Measurements from ENCODE around the gene FAM210A.
A peak's percentile ranks its signal among the peaks of the same experiment; 100 is the strongest.
"Not testable (repeated sequence)": the region's sequence is repeated elsewhere in the genome, so short reads cannot be mapped to it uniquely, and the experiment has no call there.

The FAM210A gene

DNA sequence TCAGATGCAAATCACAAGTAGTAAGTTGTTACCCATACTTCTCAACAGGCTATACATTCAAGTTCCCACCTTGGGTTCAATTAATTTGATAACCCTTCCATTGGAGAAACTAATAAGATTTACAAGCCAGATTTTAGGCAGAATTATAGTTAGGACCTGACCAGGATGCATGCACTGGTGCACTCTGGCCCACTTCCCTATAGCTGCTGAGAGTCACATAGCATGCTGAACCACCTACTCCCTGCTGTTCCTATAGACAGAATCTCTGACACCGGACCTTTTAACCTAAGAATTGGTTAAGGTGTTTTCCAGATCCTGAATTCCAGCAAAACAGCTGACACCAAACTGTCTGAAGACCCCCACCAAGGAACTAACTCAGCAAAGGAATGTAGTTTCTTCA, 26.2 kb downstream of the FAM210A start:
- DNase-seq = no peak

DNA sequence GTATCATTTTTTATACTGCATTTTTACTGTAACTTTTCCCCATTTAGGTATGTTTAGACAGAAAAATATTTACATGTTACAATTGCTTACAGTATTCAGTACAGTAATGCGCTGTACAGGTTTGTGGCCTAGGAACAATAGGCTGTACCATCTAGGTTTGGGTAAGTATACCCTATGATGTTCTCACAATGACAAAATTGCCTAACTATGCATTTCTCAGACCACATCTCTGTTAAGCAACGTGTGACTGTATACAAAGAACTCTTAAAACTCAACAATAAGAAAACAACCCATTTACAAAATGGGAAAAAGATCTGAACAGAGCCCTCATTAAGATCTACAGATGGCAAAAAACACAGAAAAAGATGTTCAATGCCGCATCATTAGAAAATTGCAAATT, 29.4 kb downstream of the FAM210A start:
- no peak for DNase-seq

DNA sequence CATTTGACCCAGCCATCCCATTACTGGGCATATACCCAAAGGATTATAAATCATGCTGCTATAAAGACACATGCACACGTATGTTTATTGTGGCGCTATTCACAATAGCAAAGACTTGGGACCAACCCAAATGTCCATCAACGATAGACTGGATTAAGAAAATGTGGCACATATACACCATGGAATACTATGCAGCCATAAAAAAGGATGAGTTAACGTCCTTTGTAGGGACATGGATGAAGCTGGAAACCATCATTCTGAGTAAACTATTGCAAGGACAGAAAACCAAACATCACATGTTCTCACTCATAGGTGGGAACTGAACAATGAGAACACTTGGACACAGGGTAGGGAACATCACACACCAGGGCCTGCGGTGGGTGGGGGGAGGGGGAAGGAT, 31.0 kb downstream of the FAM210A start:
- DNase-seq = not testable (repeated sequence)

DNA sequence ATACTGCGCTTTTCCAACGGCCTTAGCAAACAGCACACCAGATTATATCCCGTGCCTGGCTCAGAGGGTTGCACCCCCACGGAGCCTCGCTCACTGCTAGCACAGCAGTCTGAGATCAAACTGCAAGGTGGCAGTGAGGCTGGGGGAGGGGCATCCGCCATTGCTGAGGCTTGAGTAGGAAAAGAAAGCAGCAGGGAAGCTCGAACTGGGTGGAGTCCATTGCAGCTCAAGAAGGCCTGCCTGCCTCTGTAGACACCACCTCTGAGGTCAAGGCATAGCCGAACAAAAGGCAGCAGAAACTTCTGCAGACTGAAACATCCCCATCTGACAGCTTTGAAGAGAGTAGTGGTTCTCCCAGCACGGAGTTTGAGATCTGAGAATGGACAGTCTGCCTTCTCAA, 36.3 kb downstream of the FAM210A start:
- DNase-seq = not testable (repeated sequence)

DNA sequence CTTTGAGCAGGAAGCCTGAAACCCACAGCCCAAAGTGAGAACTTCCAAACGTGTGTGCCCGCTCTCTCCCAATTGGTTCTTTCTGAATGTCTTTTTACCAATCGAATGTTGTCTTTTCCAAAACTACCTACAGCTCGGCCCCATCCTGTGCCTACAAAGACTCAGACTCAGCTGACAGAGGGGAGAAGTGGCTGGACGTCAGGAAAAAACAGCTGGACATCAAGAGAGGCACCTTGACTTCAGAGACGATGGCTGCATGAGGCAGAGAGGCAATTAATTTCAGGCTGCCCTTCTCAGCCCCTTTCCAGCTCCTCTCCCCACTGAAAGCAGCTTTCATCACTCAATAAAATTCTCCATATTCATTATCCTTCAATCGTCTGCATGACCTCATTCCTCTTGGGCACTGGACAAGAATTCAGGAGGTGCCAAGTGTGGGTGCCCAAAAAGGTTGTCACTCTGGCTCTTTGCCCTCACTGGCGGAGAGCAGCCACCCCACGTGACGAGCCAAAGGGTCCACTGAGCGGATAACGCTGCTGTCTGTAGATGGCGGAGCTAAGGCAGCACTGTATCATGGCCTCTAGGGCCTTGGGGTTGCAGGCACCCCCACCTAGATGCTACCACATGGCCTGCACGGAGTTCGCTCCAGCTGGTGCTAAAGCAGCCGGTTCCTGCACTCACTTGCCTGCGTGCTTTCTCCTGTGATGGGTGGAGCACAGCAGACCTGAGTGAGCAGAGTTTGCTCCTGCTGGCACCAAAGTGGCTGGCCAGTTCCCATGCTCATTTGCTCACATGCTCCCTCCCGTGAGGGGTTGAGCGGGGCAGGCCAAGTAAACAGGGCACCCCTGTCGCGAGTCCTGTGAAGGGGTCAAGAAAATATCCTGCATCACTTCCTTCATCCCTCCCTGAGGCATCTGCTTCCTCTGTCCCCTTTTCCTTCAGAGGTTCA, 37.9 kb downstream of the FAM210A start:
- DNase-seq = no peak

DNA sequence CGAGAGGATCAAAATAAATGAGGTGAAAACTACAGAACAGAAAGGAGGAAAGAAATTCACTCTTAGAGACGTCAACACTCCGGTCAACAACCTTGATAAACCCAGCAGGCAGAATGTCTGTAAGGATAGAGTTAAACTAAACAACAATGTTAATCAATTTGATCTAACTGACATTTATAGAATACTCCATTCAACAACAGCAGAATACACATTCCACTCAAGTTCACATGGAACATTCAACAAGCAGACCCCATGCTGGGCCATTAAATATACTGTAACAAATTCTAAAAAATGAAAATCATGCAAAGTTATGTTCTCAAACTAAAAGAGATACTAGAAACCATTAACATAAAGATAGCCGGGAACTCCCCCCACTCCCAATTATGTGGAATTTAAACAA, 41.8 kb downstream of the FAM210A start:
- no peak for DNase-seq

DNA sequence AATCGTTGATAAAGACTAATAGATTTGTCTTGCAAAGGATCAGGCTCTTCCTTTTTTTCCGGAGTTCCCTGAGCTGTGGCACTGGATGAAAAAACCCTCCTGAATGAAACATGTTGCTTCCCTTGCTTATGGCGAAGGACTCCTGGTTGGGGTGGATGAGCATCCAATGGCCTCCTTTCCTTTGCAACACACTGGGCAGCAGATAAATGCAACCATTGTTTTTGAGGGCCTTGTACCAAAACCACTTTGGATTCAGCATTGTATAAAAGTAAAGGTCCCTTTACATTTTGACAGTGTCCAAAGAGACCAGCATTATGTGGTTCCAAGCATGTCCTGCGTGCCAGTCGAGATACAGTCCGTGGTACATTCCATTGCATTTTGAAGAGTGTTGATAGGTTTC, 44.7 kb downstream of the FAM210A start:
- DNase-seq = no peak

DNA sequence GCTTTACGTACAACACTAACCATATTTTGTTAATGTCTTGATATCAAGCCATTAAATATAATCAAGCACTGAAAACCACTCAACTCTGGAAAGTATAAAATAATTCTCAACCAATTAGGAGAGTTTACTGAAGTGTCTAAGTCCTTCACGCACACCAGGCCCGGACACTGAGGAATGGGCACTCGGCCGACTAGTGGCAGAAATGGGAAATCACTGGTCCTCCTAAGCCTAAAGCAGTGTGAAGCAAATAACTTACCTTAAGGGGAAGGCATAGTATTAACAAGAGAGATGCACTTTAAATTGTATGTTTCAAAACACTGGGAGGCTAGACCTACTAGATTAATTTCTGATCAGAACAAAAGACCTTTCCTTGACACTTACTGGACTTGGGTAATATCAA, 45.7 kb downstream of the FAM210A start:
- peak; percentile 15 for DNase-seq

DNA sequence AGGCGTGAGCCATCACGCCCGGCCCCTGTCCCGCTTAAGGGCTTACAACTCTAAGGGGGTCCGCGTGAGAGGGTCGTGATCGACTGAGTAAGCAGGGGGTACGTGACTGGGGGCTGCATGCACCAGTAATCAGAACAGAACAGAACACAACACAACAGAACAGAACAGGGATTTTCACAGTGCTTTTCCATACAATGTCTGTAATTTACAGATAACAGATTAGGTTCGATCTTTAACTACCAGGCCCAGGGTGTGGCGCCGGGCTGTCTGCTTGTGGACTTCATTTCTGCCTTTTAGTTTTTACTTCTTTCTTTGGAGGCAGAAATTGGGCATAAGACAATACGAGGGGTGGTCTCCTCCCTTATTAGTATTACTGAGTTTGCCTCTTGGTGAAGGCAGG, 49.0 kb downstream of the FAM210A start:
- DNase-seq = not testable (repeated sequence)

DNA sequence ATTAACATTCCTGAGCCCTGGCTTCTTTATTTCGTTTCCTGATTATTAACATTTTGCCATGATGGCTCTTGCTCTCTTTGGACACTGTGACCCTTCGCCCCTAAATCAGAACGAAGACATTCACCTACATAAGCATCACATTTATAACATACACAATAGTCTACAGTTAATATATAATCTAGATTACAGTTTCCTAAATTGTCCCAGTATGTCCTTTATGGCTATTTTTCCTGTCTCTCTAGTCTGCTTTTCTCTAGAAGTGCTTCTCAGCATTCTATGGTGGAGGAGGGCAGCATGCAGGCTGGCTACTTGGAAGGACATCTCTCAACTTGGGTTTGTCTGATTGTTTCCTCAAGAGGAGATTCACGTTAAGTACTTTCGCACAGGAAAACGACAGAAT, 49.9 kb downstream of the FAM210A start:
- DNase-seq = no peak

DNA sequence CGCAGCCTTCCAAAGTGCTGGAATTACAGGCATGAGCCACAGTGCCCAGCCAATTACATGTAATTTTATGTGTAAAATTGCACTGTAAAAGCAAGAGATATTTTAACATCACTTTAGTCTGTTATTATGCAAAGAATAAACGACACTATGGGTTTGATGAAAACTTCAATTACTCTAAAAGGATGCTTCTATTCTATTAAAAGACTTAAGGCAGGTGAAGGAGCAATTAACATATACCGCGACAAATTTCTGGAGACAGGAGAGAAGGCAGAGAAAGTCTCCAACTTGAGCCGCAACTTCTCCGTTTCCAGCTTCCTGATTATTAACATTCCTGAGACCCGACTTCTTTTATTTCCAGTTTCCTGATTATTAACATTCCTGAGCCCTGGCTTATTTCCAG, 53.7 kb downstream of the FAM210A start:
- DNase-seq = no peak

DNA sequence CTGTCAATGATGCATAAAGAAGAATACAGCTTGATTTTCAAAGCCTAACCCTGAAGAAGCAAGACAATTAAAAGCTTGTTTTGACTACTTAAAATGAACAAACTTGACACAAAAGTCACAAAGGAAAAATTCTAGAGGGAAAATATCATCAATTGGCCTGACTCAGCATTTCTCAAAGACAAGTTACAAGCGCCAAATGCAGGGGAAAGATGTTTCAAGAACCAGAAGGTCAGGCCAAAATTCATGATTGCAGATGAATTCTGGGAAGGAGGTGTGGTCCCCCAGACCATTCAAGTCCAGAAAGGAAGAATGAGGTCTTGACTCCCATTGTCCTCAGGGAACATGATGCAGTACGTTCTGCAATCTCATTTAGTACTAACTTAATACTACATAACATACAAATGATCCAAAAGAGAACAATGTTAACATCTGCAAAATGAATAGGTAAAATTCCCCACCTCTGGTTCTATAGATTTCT, 64.5 kb downstream of the FAM210A start:
- no peak for DNase-seq

DNA sequence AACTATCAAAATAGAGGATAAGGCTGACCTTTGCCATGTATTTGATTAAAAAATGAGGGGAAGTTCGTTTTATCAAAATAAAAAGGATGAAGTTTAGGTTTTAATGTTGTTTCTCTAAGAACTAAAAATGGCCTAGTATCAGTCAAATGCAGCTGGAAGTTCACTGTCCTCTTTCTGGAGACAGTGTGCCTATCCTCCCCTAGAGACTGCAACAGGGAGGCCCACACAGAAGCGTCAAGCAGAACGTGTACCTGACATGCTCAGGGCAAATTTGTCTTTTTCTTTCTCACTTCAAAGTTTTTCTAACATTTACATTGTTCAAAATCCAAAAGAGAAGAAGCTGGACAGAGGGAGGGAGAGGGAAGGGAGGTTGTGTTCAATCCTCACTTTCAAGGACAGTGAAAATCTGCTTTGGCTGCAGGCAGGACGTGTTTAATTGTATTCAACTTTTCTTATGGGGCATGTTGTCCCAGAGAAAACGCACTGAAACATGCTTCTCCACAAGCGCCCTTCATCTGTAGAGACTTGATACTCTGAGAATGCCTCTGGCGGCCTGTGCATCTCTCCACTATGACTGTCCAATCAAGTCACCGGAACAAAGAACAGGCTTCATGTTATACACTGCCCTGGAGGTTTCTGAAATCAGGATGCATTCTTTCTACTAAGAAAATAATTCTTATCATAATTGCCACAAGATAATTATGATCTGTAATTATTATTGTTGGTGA, 65.1 kb downstream of the FAM210A start:
- DNase-seq = no peak

DNA sequence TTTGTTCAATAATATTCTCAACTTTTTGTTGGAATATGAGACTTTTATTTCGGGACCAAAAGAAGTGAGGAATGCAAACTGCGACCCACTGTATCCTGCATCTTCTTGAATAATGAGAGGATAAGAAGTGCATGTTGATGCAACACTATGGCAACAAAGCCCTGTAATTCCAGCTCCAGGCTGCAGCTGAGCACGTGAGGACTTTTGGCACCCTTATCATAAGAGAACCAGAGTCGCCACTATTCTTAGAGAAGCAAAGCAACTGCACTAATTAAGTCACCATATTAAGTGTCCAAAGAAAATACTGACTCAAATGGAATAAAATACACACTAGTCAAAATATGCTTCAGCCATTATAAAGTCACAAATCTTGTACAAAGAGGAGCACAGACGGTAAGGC, 65.8 kb downstream of the FAM210A start:
- no peak for DNase-seq

DNA sequence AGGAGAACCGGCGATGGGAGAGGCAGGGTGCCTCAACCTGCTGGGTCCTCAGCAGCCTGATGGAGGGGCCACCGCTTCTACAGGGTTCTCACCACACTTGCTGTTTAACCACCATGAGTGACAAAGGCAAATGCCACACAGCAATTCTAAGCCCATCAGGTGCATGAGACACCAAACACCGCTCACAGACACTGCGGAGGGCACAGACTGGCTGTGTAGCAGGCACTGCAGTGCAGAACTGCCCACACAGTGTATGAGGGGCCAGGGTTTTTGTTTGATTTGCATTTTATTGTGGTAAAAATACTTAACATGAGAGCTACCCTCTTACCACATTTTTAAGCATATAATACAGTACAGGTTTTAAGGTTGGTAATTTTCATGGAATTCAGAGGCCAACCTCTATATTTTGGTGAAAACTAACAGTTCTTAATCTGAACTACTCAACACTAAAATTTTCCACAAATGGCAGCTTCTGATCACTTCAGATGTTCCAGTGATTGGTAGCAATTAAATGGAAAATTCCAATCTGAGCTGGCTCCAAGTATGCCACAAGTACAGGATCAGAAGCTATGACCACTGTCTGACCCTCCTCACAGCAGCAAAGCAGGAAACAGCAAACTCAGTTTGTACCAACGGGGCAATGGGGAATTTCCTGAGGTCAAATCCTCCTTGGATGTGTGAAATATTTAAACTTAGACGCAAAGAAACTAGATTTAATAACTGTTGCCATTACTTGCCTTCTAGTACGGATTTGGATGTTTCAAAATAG, 67.7 kb downstream of the FAM210A start:
- DNase-seq = no peak

DNA sequence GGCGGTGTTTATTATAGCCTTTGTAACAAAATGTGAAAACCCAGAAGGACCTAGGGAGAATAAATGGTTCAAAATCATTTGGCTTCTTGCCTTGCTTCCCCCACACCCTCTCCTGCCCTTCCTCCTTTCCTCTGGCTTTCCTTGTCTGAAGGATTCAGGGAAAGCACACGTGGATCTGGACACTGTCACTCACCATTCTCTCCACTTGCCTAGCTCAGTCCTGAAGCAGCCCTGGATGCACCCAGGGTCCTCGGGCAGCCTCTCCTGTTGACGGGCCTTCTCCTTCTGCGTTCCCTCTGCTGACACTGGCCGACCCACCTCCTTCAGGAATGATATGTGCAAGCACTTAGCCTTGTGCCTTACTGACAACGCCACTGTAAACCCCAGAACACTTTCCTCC, 68.4 kb downstream of the FAM210A start:
- no peak for DNase-seq

DNA sequence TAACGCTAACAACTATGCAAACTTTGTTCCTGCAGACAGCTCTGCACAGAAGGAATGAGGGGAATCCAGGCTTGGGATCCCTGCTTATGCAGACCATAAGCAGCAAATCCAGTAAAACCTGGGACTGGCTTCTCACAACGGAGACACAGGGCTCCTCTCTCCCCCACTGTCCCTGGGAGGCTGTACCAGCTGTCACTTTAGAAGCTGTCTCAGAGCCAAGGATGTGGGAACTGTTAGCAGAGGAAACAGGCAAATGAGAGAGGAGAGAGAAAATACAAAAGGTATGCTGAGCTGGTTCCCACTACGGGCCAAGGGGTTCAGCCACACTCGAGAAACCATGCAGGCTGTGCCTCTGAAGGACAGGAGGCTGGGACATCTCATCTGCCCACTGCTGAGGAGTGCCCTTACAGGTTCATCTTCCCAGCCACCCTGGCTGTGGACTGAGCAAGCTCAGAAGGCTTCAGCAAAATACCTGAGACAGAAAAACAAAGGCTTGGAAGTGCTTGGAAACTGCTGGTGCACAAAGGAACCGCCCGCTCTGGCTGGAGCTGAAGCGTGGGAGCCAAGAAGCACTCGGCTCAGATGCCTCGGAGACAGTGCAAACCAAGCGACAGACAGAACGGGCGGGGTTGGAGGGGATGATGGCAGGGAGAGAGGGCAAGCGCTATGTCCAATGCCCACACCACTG, 72.5 kb downstream of the FAM210A start:
- DNase-seq = no peak

DNA sequence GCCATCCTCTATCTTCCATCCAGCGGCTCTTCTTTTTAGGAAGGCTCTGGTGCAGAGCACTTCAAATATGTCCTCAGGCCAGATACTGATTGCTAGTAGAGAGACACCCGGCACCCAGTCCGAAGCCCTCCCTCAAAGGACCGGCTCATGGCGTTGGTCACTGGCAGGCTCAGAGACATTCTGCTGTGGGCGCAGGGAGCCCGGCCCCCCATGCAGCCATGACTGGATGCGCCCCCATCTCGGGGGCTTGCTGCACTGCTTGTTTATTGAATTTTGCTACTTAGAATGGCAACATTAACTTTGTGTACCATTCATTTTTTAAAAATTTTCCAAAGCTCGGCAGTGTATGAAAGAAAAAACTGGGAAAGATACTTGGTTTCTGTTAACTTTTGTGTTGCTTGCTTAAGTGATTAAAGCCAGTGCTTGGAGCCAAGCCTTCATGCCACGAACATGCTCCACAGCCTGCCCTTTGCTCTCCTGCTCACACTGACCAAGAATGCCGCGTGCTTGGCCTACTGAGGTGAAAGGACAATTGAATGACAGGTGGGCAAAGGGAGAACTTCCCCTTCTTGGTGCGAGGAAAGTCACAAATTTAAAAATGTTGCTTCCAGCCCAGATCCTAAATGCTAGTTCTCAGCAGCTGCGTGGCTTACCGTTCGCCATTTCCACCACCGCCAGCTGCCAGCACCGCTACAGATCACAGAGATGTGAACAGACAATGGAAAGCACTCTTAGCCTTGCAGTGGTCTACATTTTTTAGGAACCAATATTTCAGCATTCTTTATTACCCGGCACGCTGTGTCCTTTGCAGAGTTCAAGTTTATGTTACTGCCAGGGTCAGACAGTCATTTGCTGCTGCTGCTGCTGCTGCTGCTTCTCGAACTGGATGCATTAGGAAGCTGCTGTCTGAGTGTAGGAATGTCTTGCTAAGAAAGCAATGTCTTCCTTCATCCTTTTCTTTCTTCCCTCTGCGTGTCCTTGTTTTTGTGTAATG, 76.7 kb downstream of the FAM210A start:
- no peak for DNase-seq

DNA sequence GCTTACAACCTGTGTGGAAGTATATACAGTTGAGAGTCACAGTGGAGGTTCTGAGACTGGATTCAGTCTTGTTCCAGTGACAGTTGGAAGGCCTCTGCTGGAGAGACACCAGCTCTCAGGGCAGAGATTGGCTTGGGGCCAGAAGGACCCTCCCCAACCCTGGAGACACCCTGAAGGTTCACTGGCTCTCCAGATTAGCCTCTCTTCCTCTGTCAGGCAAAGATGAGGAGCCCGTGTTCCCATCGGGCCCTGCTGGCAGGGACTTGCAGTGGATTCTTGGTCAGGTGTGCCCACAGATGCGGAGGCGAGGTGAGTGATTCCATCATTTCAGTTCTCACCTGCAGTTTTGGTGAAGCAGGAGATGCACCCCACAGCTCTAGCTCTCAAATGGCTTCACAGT, 78.6 kb downstream of the FAM210A start:
- no peak for DNase-seq

DNA sequence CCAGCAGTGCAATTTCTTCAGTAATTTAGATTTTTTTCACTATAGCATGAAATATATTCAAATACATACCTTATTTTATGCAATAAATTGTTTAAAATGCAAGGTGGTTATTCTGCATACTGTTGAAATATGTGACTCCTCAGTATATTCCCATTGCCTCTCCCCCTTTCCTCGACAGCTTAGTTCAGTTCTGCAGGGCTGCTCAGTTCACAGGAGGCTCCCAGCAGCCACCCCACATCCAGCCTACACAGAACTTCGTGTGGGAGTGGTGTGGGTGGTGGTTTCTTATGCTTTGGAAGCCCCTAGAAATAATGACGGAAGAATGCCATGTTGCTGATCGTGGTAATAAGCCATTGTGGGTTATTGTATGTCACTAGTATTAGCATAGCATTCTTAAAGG, 79.7 kb downstream of the FAM210A start:
- no peak for DNase-seq

DNA sequence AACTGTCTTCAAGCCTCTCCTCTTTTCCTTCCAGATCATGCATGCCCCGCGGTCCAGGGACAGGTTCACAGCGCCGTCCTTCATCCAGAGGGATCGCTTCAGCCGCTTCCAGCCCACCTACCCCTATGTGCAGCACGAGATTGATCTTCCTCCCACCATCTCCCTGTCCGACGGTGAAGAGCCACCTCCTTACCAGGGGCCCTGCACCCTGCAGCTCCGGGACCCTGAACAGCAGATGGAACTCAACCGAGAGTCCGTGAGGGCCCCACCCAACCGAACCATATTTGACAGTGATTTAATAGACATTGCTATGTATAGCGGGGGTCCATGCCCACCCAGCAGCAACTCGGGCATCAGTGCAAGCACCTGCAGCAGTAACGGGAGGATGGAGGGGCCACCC, 81.3 kb downstream of the FAM210A start:
- no peak for DNase-seq

Measured in activated CD4-positive, alpha-beta T cell treated with anti-CD3 and anti-CD28 coated beads, Interleukin-10, Interleukin-2, amounts not matched to agents 100 ng/mL and 50 ng/mL, durations not matched to agents 16 hours and 8 hours (primary cell).